Measurements from ENCODE around the gene ELK4.

The ELK4 gene

DNA sequence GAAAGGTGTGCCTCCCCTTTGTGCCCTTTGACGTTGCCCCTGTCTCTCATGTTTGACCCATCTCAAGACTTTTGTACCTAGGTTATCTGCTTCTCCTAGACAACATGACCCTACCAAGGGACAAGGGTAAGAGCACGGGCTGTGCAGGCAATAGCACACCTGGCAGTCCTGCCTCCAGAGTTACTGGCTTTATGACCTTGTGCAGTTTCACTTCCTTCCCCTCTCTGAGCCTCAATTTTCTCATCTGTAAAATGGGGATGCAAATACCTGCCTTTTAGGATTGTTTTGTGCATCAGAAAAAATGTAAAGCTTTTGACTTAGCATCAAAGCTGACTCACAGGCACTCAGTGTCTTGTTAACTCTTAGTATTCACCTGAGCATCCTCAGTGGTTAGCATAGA is 36.4 kb downstream of the ELK4 start:
- no peak overlapping the region for H3K4me3 ChIP-seq
- H3K27me3 ChIP-seq = no peaks in the 10 kb centered on the region
- peaks cover 0 to 38% (median 32%) of the 10 kb centered on the region in 4 donors for H3K4me1 ChIP-seq
- H3K36me3 ChIP-seq = no peaks in the 10 kb centered on the region
- TF ChIP-seq, protein P1, sequence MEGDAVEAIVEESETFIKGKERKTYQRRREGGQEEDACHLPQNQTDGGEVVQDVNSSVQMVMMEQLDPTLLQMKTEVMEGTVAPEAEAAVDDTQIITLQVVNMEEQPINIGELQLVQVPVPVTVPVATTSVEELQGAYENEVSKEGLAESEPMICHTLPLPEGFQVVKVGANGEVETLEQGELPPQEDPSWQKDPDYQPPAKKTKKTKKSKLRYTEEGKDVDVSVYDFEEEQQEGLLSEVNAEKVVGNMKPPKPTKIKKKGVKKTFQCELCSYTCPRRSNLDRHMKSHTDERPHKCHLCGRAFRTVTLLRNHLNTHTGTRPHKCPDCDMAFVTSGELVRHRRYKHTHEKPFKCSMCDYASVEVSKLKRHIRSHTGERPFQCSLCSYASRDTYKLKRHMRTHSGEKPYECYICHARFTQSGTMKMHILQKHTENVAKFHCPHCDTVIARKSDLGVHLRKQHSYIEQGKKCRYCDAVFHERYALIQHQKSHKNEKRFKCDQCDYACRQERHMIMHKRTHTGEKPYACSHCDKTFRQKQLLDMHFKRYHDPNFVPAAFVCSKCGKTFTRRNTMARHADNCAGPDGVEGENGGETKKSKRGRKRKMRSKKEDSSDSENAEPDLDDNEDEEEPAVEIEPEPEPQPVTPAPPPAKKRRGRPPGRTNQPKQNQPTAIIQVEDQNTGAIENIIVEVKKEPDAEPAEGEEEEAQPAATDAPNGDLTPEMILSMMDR (IDR thresholded peaks at IDR 0.05) = no peak
- no peaks in the 10 kb centered on the region for H3K9me3 ChIP-seq
- intact Hi-C loops (cut with DNase I; ENCODE audit: low total_unique reads) = no loop called here
- peak in 1 of 2 donors; percentile 31 for DNase-seq
- H3K27ac ChIP-seq = no peak overlapping the region

DNA sequence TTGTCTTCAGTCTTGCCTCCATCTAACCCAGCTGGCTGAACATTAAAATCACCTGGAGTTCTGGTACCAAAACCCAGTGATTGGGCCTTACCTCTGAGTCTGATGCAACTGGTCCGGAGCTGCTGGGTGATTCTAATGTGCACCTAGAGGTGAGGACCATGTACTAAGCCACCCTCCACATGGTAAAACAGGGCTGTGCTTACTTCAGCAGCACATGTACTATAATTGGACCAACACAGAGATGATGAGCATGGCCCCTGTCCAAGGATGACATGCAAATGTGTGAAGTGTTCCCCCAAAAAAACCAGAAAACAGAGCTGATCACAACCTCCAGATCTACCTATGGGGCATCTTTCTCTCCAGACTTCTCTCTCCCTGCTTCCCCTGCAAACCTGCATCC is 37.0 kb downstream of the ELK4 start:
- intact Hi-C loops (cut with DNase I; ENCODE audit: low total_unique reads) = no loop called here
- TF ChIP-seq, protein P1 (IDR thresholded peaks at IDR 0.05) = no peak
- H3K36me3 ChIP-seq = no peaks in the 10 kb centered on the region
- no peaks in the 10 kb centered on the region for H3K27me3 ChIP-seq
- peak in 1 of 2 donors; percentile 17 for DNase-seq
- H3K27ac ChIP-seq = no peak overlapping the region
- no peak overlapping the region for H3K4me3 ChIP-seq
- H3K4me1 ChIP-seq = peaks cover 0 to 32% (median 26%) of the 10 kb centered on the region in 4 donors
- H3K9me3 ChIP-seq = no peaks in the 10 kb centered on the region

DNA sequence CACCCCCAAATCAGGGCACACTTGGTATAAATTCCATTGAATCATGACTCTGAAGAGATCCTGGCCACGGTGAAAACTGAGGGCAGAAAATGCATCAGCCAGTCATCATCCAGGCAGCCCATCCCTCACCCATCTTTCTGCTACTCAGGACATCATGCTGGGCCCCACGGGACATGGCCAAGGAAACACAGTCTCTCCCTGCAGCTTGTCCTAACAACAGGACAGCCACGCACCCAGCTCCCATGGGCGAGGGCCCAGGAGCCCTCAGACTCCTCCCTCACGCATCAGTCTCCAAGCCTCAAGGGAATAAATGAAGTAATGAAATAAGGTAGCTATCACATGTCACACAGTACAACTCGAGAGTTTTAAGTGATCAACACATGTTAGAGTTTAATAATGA is 37.8 kb downstream of the ELK4 start:
- intact Hi-C loops (cut with DNase I; ENCODE audit: low total_unique reads) = no loop called here
- H3K27me3 ChIP-seq = no peaks in the 10 kb centered on the region
- H3K9me3 ChIP-seq = no peaks in the 10 kb centered on the region
- H3K27ac ChIP-seq = no peak overlapping the region
- peaks cover 0 to 24% (median 18%) of the 10 kb centered on the region in 4 donors for H3K4me1 ChIP-seq
- TF ChIP-seq, protein P1 (IDR thresholded peaks at IDR 0.05) = no peak
- peak in 1 of 2 donors; percentile 29 for DNase-seq
- no peak overlapping the region for H3K4me3 ChIP-seq
- no peaks in the 10 kb centered on the region for H3K36me3 ChIP-seq

DNA sequence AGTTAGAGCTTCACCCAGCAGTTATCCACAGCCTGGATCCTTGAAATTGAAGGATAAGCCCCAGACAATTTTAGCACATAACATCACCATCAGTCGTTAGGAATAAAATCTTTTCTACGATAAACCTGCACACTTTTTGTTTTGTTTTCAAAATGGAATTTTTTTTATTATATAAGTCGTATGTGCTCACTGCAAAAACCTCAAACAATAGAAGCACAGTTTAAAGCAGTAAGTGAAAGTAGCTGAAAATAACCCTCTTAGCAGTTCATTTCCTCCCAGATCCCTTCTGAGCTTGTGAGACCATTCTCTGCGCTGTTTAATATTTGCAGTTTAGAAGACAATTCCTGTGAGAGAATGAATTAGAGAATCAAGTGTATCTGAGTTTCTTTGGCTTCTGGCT is 38.3 kb downstream of the ELK4 start:
- Histone ChIP-seq H3K4me1 (peaks cover 0 to 19% (median 14%) of the 10 kb centered on the region in 4 donors), H3K4me3 (no peak overlapping the region), H3K27me3 (no peaks in the 10 kb centered on the region), H3K36me3 (no peaks in the 10 kb centered on the region), H3K9me3 (no peaks in the 10 kb centered on the region), H3K27ac (no peak overlapping the region)
- DNase-seq = no peak
- TF ChIP-seq, protein P1 (IDR thresholded peaks at IDR 0.05) = no peak
- intact Hi-C loops (cut with DNase I; ENCODE audit: low total_unique reads) = no loop called here

DNA sequence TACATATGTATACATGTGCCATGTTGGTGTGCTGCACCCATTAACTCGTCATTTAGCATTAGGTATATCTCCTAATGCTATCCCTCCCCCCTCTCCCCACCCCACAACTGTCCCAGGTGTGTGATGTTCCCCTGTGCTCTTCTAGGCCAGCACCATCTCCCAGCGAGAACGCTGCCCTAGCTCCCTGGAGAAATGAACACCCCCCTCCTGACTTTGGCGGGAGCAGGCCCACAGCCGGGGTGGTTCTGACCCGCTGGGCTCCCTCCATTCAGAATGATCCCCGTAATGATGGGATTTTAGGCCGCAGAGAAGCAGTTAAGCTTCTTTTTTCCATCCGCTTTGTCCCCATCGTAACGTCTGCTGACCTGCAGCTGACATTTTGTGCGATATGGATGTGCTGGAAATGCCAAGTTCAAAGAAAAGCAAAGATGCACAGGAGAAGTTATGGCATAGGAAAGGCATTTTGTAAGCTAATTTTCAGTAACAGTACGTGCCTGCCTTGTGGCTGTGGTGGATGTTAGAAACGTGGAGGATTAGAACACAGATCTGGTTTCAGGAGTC is 39.3 kb downstream of the ELK4 start:
- TF ChIP-seq, protein P1 (IDR thresholded peaks at IDR 0.05) = no peak
- H3K4me3 ChIP-seq = peak overlapping the region in 1 of 2 donors; percentile 46
- H3K36me3 ChIP-seq = no peaks in the 10 kb centered on the region
- intact Hi-C loops (cut with DNase I; ENCODE audit: low total_unique reads) = loop anchor here (1.0 kb wide), 1 partner anchor 40 kb away; the partner anchor contains the start of gene ELK4
- no peaks in the 10 kb centered on the region for H3K27me3 ChIP-seq
- no peaks in the 10 kb centered on the region for H3K9me3 ChIP-seq
- peak in 1 of 2 donors; percentile 60 for DNase-seq
- peaks cover 0 to 9% (median 4%) of the 10 kb centered on the region in 4 donors for H3K4me1 ChIP-seq
- H3K27ac ChIP-seq = no peak overlapping the region
